GM12891 (cell line): ENCODE results near the gene RAP1A.

ENCODE experiments used
- POLR2A ChIP-seq: IDR thresholded peaks from 2 replicates; pipeline ENCODE4 v1.6.1; 2011; ENCODE audit warnings: low read depth, low read length, control low read depth
- POLR2AphosphoS5 ChIP-seq: IDR thresholded peaks from 2 replicates; pipeline ENCODE4 v1.6.1; 2011; ENCODE audit warnings: low read depth, low read length, control low read depth
- TAF1 ChIP-seq: IDR thresholded peaks from 2 replicates; pipeline ENCODE4 v1.6.1; 2011; ENCODE audit warnings: low read depth, low read length, control low read depth

GRCh38 chr1:111742938-111743549 is 123.5 kb downstream of the RAP1A start:
- no peak for TF ChIP-seq POLR2AphosphoS5
- no peak for TF ChIP-seq TAF1
- TF ChIP-seq POLR2A: no peak
